K562 (cell line): Measurements from ENCODE around the gene ZNF493. TPM values are rescaled to one million over a fixed set of nuclear protein-coding genes. Genes with fewer than 3 reads are reported as not detected.

Source experiments
- BRD9 ChIP-seq: fragments of 450-650 bp; IDR thresholded peaks from 2 replicates; pipeline ENCODE4 v1.6.1; 2018; ENCODE audit warnings: low read depth; ENCODE audit not compliant: partially characterized antibody
- CBX3 ChIP-seq, 2 experiments: IDR thresholded peaks; 1 replicate in 1 of 2; 2 replicates in 1 of 2; pipeline ENCODE4 v1.6.1; 2012; ENCODE audit warnings: inconsistent platforms in 2 of 2, low read length in 2 of 2, borderline replicate concordance in 1 of 2, control low read depth in 1 of 2
- ELF2 ChIP-seq: fragments of 250-450 bp; sonication (Bioruptor Pico); IDR thresholded peaks from 2 replicates; pipeline ENCODE4 v1.5.0; 2021; ENCODE audit warnings: mild to moderate bottlenecking
- ELF4 ChIP-seq: fragments of 450-650 bp; formaldehyde crosslinking; IDR thresholded peaks from 2 replicates; pipeline ENCODE4 v1.4.0; 2022; ENCODE audit warnings: missing genetic modification characterization
- HDAC1 ChIP-seq, 2 experiments: fragments of 450-650 bp; IDR thresholded peaks; 2 replicates each; pipeline ENCODE4 v1.6.1; 2016 to 2017; ENCODE audit warnings: inconsistent platforms in 1 of 2, mild to moderate bottlenecking in 1 of 2, moderate library complexity in 1 of 2
- HDAC6 ChIP-seq: IDR thresholded peaks from 2 replicates; pipeline ENCODE4 v1.6.1; 2012; ENCODE audit warnings: low read depth, mild to moderate bottlenecking, control low read depth, inconsistent platforms, low read length, moderate library complexity
- MBD2 ChIP-seq: sonication (generic); IDR thresholded peaks from 2 replicates; pipeline ENCODE4 v1.6.1; 2016; ENCODE audit warnings: low read depth, borderline replicate concordance
- NEUROD1 ChIP-seq: fragments of 150-350 bp; IDR thresholded peaks from 2 replicates; pipeline ENCODE4 v1.6.1; 2014; ENCODE audit warnings: borderline replicate concordance, low read length, low read depth; ENCODE audit not compliant: partially characterized antibody
- PRMT5 ChIP-seq: sonication (generic); formaldehyde crosslinking; IDR thresholded peaks from 2 replicates; pipeline ENCODE4 v1.5.0; 2020; ENCODE audit warnings: missing genetic modification reagents
- RBBP5 ChIP-seq: fragments of 200-600 bp; sonication (generic); IDR thresholded peaks from 2 replicates; pipeline ENCODE4 v1.6.1; 2012; ENCODE audit warnings: borderline replicate concordance, mild to moderate bottlenecking, low read length, control low read depth, inconsistent platforms; ENCODE audit not compliant: insufficient read depth, poor library complexity, severe bottlenecking
- SP2 ChIP-seq: IDR thresholded peaks from 2 replicates; pipeline ENCODE4 v1.6.1; 2011; ENCODE audit warnings: mild to moderate bottlenecking, low read depth, low read length, moderate library complexity; ENCODE audit not compliant: poor library complexity, severe bottlenecking; ENCODE audit errors: extremely low read depth
- TOE1 ChIP-seq, 2 experiments: fragments of 450-650 bp in 1 of 2; sonication (generic) in 1 of 2; formaldehyde crosslinking in 1 of 2; IDR thresholded peaks; 2 replicates each; pipeline versions ENCODE4 v1.7.1 to v1.8.0; 2016 to 2022; ENCODE audit warnings: borderline replicate concordance in 2 of 2, mild to moderate bottlenecking in 2 of 2, antibody characterized with exemption in 1 of 2, inconsistent platforms in 1 of 2, low read depth in 1 of 2, missing genetic modification reagents in 1 of 2, moderate library complexity in 1 of 2
- ZFX ChIP-seq: sonication (generic); formaldehyde crosslinking; IDR thresholded peaks from 2 replicates; pipeline ENCODE4 v1.8.0; 2022; ENCODE audit warnings: mild to moderate bottlenecking, missing genetic modification reagents, moderate library complexity
- polyA plus RNA-seq, 8 experiments: library from polyadenylated mRNA; depleted of rRNA in 4 of 8; stranded (reverse) in 5 of 8; unstranded in 3 of 8; fragments of >200 nt; fragmentation: Nextera tagmentation in 2 of 8; fragmentation: Illumina TruSeq in 1 of 8; extraction: Ambion mirVana in 2 of 8; extraction: Trizol in 1 of 8; gene quantifications; 2 replicates each; pipeline versions ENCODE4 v1.2.1 to v1.2.3, GENCODE V29; 2011 to 2014; ENCODE audit warnings: inconsistent platforms in 1 of 8, missing spikeins in 1 of 8
- total RNA-seq, 7 experiments: library from RNA; depleted of rRNA in 6 of 7; stranded (reverse); fragments of >200 nt in 6 of 7; fragmentation: Illumina TruSeq in 2 of 7; extraction: Trizol in 2 of 7; gene quantifications; 2 replicates each; pipeline versions ENCODE4 v1.2.1 to v1.2.3, GENCODE V29; 2011 to 2021; ENCODE audit warnings: low replicate concordance in 1 of 7
- TF ChIP-seq, protein P1 (sequence below): sonication (generic); formaldehyde crosslinking; IDR thresholded peaks from 2 replicates; pipeline ENCODE4 v1.8.0; 2022; ENCODE audit warnings: mild to moderate bottlenecking, missing genetic modification reagents
- TF ChIP-seq, protein P2 (sequence below): fragments of 450-650 bp; IDR thresholded peaks from 2 replicates; pipeline ENCODE4 v1.6.1; 2016; ENCODE audit warnings: mild to moderate bottlenecking
- TF ChIP-seq, protein P3 (sequence below): fragments of 450-650 bp; IDR thresholded peaks from 2 replicates; pipeline ENCODE4 v1.7.1; 2018; ENCODE audit warnings: mild to moderate bottlenecking, low read depth; ENCODE audit not compliant: partially characterized antibody

ZNF493 gene
- total and polyA plus RNA-seq, 9 of the 15 experiments (the other 6 are each of a cell fraction or from before 2014, with no cell fraction given): 5.0 to 18.6 (median 12.2) TPM

DNA sequence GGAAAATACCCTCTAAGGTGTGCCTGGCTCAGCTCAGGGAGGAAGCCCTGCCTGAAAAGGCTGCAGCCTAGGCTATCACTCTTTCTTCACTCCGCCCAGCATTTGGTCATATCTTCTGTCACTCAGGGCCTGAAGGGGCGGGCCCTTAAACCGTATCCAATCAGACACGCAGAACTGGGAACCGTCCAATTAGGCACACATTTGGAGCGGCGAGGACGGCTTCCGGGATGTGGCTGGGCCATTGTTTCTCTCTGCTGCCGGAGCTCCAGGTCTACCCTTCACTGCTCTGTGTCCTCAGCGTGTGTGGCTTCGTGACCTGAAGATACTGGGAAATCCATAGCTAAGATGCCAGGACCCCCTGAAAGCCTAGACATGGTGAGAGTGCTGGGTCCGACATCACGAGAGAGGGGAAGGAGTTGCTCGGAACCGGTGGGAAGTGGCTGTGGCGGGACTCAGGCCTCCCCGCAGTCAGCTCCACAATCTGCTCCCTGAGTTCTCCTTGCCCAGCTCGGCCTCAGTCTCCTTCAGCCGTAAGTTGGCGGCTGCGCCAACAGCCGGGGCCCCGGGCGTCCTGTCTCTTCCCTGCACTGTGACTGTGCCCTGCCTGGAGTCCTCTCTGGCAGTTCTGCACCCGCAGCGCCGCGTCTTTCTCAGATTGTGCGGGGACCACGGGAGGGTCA, at the start of gene ZNF493 (continued):
- 0 out of 3 replicates have a peak, but pooled peaks of 1 of the 2 experiments have one; percentile 24 for TF ChIP-seq CBX3 (IDR thresholded peaks at IDR 0.05; ENCODE audit: borderline replicate concordance in 1 of 2, low read length in 2 of 2)
- peak; percentile 82 for TF ChIP-seq NEUROD1
- TF ChIP-seq, protein P1, sequence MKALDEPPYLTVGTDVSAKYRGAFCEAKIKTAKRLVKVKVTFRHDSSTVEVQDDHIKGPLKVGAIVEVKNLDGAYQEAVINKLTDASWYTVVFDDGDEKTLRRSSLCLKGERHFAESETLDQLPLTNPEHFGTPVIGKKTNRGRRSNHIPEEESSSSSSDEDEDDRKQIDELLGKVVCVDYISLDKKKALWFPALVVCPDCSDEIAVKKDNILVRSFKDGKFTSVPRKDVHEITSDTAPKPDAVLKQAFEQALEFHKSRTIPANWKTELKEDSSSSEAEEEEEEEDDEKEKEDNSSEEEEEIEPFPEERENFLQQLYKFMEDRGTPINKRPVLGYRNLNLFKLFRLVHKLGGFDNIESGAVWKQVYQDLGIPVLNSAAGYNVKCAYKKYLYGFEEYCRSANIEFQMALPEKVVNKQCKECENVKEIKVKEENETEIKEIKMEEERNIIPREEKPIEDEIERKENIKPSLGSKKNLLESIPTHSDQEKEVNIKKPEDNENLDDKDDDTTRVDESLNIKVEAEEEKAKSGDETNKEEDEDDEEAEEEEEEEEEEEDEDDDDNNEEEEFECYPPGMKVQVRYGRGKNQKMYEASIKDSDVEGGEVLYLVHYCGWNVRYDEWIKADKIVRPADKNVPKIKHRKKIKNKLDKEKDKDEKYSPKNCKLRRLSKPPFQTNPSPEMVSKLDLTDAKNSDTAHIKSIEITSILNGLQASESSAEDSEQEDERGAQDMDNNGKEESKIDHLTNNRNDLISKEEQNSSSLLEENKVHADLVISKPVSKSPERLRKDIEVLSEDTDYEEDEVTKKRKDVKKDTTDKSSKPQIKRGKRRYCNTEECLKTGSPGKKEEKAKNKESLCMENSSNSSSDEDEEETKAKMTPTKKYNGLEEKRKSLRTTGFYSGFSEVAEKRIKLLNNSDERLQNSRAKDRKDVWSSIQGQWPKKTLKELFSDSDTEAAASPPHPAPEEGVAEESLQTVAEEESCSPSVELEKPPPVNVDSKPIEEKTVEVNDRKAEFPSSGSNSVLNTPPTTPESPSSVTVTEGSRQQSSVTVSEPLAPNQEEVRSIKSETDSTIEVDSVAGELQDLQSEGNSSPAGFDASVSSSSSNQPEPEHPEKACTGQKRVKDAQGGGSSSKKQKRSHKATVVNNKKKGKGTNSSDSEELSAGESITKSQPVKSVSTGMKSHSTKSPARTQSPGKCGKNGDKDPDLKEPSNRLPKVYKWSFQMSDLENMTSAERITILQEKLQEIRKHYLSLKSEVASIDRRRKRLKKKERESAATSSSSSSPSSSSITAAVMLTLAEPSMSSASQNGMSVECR (CRISPR knock-in tag): 0 out of 2 replicates have a peak, but pooled peaks have one; percentile 41
- TF ChIP-seq, protein P2, sequence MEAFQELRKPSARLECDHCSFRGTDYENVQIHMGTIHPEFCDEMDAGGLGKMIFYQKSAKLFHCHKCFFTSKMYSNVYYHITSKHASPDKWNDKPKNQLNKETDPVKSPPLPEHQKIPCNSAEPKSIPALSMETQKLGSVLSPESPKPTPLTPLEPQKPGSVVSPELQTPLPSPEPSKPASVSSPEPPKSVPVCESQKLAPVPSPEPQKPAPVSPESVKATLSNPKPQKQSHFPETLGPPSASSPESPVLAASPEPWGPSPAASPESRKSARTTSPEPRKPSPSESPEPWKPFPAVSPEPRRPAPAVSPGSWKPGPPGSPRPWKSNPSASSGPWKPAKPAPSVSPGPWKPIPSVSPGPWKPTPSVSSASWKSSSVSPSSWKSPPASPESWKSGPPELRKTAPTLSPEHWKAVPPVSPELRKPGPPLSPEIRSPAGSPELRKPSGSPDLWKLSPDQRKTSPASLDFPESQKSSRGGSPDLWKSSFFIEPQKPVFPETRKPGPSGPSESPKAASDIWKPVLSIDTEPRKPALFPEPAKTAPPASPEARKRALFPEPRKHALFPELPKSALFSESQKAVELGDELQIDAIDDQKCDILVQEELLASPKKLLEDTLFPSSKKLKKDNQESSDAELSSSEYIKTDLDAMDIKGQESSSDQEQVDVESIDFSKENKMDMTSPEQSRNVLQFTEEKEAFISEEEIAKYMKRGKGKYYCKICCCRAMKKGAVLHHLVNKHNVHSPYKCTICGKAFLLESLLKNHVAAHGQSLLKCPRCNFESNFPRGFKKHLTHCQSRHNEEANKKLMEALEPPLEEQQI: 0 out of 2 replicates have a peak, but pooled peaks have one; percentile 31
- peak; percentile 76 for TF ChIP-seq RBBP5
- TF ChIP-seq TOE1 (IDR thresholded peaks at IDR 0.05; ENCODE audit: borderline replicate concordance): no peak
- no peak for TF ChIP-seq TOE1 (CRISPR knock-in tag; IDR thresholded peaks at IDR 0.05; ENCODE audit: borderline replicate concordance, low read depth)
- TF ChIP-seq ELF2 (CRISPR knock-in tag): peak; percentile 52; the same call in 1 of the 2 replicates
- peak; percentile 73 for TF ChIP-seq SP2
- TF ChIP-seq ZFX (CRISPR knock-in tag): peak; percentile 62
- TF ChIP-seq, protein P3, sequence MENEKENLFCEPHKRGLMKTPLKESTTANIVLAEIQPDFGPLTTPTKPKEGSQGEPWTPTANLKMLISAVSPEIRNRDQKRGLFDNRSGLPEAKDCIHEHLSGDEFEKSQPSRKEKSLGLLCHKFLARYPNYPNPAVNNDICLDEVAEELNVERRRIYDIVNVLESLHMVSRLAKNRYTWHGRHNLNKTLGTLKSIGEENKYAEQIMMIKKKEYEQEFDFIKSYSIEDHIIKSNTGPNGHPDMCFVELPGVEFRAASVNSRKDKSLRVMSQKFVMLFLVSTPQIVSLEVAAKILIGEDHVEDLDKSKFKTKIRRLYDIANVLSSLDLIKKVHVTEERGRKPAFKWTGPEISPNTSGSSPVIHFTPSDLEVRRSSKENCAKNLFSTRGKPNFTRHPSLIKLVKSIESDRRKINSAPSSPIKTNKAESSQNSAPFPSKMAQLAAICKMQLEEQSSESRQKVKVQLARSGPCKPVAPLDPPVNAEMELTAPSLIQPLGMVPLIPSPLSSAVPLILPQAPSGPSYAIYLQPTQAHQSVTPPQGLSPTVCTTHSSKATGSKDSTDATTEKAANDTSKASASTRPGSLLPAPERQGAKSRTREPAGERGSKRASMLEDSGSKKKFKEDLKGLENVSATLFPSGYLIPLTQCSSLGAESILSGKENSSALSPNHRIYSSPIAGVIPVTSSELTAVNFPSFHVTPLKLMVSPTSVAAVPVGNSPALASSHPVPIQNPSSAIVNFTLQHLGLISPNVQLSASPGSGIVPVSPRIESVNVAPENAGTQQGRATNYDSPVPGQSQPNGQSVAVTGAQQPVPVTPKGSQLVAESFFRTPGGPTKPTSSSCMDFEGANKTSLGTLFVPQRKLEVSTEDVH: peak; percentile 52
- TF ChIP-seq PRMT5: no peak
- TF ChIP-seq MBD2: peak; percentile 93
- peak in 1 of 2 experiments; percentile 74; a peak in 2 of 4 replicates for TF ChIP-seq HDAC1 (IDR thresholded peaks at IDR 0.05)
- TF ChIP-seq HDAC6: no peak
- TF ChIP-seq BRD9: peak; percentile 45
- peak; percentile 61; the same call in 1 of the 2 replicates for TF ChIP-seq ELF4 (CRISPR knock-in tag)
